Measurements from ENCODE around the gene EID3.

The EID3 gene

GRCh38 chr12:104319028-104319427 is 15.5 kb downstream of the EID3 start:
- H3K14ac ChIP-seq (ENCODE audit: low read length), result no peak overlapping the region
- no CpG with 5 or more reads among the region's 1 CpG for WGBS, 2 donors (ENCODE audit: extremely low coverage in 2 of 2, insufficient read length in 2 of 2, insufficient replicate concordance in 1 of 2)
- H3K4me1 ChIP-seq (ENCODE audit: control insufficient read depth in 2 of 2, insufficient read depth in 1 of 2, low read depth in 1 of 2, low read length in 2 of 2), result no peaks in the 10 kb centered on the region
- H3K9me3 ChIP-seq (replicated peaks in 1 of 2; ENCODE audit: control insufficient read depth in 2 of 2, insufficient read depth in 1 of 2, low read depth in 1 of 2, low read length in 2 of 2), result peaks cover 0 to 8% of the 10 kb centered on the region in 2 donors
- H4K8ac ChIP-seq (ENCODE audit: low read depth, low read length), result no peak overlapping the region
- H2AK5ac ChIP-seq (ENCODE audit: low read depth, low read length), result no peak overlapping the region
- no peak overlapping the region for H4K91ac ChIP-seq (ENCODE audit: low read depth, low read length, poor library complexity)
- H3K9ac ChIP-seq (ENCODE audit: low read depth, low read length, poor library complexity), result no peak overlapping the region
- no peak overlapping the region for H2AFZ ChIP-seq (ENCODE audit: low read length)
- H2BK5ac ChIP-seq (ENCODE audit: low read length), result no peak overlapping the region
- no peak overlapping the region for H3K23ac ChIP-seq (ENCODE audit: low read depth, low read length, poor library complexity)
- no peak overlapping the region for H2BK15ac ChIP-seq (ENCODE audit: low read length)
- no peak overlapping the region for H3K4me3 ChIP-seq (ENCODE audit: low read length in 2 of 2)
- no peak overlapping the region for H2BK120ac ChIP-seq (ENCODE audit: low read depth, low read length)
- H3K4ac ChIP-seq (ENCODE audit: low read length), result no peak overlapping the region
- H2BK12ac ChIP-seq (ENCODE audit: low read length), result no peak overlapping the region
- no peak overlapping the region for H3K18ac ChIP-seq (ENCODE audit: low read length)
- no peak for DNase-seq (ENCODE audit: low spot score)
- peaks cover 31 to 87% of the 10 kb centered on the region in 2 donors for H3K36me3 ChIP-seq (replicated peaks in 1 of 2; ENCODE audit: control insufficient read depth in 2 of 2, insufficient read depth in 2 of 2, low read length in 2 of 2)
- H3K27me3 ChIP-seq (ENCODE audit: control insufficient read depth in 3 of 3, insufficient read depth in 3 of 3, low read depth in 1 of 3, low read length in 3 of 3), result no peaks in the 10 kb centered on the region
- H3K79me1 ChIP-seq (ENCODE audit: low read depth, low read length), result no peaks in the 10 kb centered on the region
- H3K4me2 ChIP-seq (ENCODE audit: insufficient read depth, low read length, poor library complexity, severe bottlenecking), result no peak overlapping the region
- no peak overlapping the region for H3K27ac ChIP-seq (replicated peaks; ENCODE audit: low read length)

- Histone ChIP-seq H2AK5ac (ENCODE audit: low read depth, low read length) (no peak overlapping the region), H3K23ac (ENCODE audit: low read depth, low read length, poor library complexity) (no peak overlapping the region), H4K91ac (ENCODE audit: low read depth, low read length, poor library complexity) (no peak overlapping the region), H3K9me3 (replicated peaks in 1 of 2; ENCODE audit: control insufficient read depth in 2 of 2, insufficient read depth in 1 of 2, low read depth in 1 of 2, low read length in 2 of 2) (peaks cover 0 to 8% of the 10 kb centered on the region in 2 donors), H2AFZ (ENCODE audit: low read length) (no peak overlapping the region), H3K18ac (ENCODE audit: low read length) (no peak overlapping the region), H3K27ac (replicated peaks; ENCODE audit: low read length) (no peak overlapping the region), H2BK12ac (ENCODE audit: low read length) (no peak overlapping the region), H3K27me3 (ENCODE audit: control insufficient read depth in 3 of 3, insufficient read depth in 3 of 3, low read depth in 1 of 3, low read length in 3 of 3) (no peaks in the 10 kb centered on the region), H4K8ac (ENCODE audit: low read depth, low read length) (no peak overlapping the region), H3K4ac (ENCODE audit: low read length) (no peak overlapping the region), H3K4me3 (ENCODE audit: low read length in 2 of 2) (no peak overlapping the region), H3K36me3 (replicated peaks in 1 of 2; ENCODE audit: control insufficient read depth in 2 of 2, insufficient read depth in 2 of 2, low read length in 2 of 2) (peaks cover 29 to 84% of the 10 kb centered on the region in 2 donors), H2BK5ac (ENCODE audit: low read length) (no peak overlapping the region), H2BK15ac (ENCODE audit: low read length) (no peak overlapping the region), H2BK120ac (ENCODE audit: low read depth, low read length) (no peak overlapping the region), H3K9ac (ENCODE audit: low read depth, low read length, poor library complexity) (no peak overlapping the region), H3K14ac (ENCODE audit: low read length) (no peak overlapping the region), H3K4me2 (ENCODE audit: insufficient read depth, low read length, poor library complexity, severe bottlenecking) (no peak overlapping the region), H3K4me1 (ENCODE audit: control insufficient read depth in 2 of 2, insufficient read depth in 1 of 2, low read depth in 1 of 2, low read length in 2 of 2) (no peaks in the 10 kb centered on the region), H3K79me1 (ENCODE audit: low read depth, low read length) (no peaks in the 10 kb centered on the region)
- no CpG with 5 or more reads among the region's 1 CpG for WGBS, 2 donors (ENCODE audit: extremely low coverage in 2 of 2, insufficient read length in 2 of 2, insufficient replicate concordance in 1 of 2)
- no peak for DNase-seq (ENCODE audit: low spot score)
Measured at GRCh38 chr12:104319918-104320626, 16.5 kb downstream of the EID3 start.

- H2AK5ac ChIP-seq (ENCODE audit: low read depth, low read length), result no peak overlapping the region
- DNase-seq (ENCODE audit: low spot score), result no peak
- no peak overlapping the region for H2BK15ac ChIP-seq (ENCODE audit: low read length)
- no peaks in the 10 kb centered on the region for H3K27me3 ChIP-seq (ENCODE audit: control insufficient read depth in 3 of 3, insufficient read depth in 3 of 3, low read depth in 1 of 3, low read length in 3 of 3)
- H2BK120ac ChIP-seq (ENCODE audit: low read depth, low read length), result no peak overlapping the region
- no peak overlapping the region for H3K18ac ChIP-seq (ENCODE audit: low read length)
- no peak overlapping the region for H3K4me2 ChIP-seq (ENCODE audit: insufficient read depth, low read length, poor library complexity, severe bottlenecking)
- H3K9me3 ChIP-seq (replicated peaks in 1 of 2; ENCODE audit: control insufficient read depth in 2 of 2, insufficient read depth in 1 of 2, low read depth in 1 of 2, low read length in 2 of 2), result peaks cover 0 to 8% of the 10 kb centered on the region in 2 donors
- H3K14ac ChIP-seq (ENCODE audit: low read length), result no peak overlapping the region
- H3K36me3 ChIP-seq (replicated peaks in 1 of 2; ENCODE audit: control insufficient read depth in 2 of 2, insufficient read depth in 2 of 2, low read length in 2 of 2), result peaks cover 28 to 84% of the 10 kb centered on the region in 2 donors
- H2BK5ac ChIP-seq (ENCODE audit: low read length), result no peak overlapping the region
- no peak overlapping the region for H3K23ac ChIP-seq (ENCODE audit: low read depth, low read length, poor library complexity)
- H2BK12ac ChIP-seq (ENCODE audit: low read length), result no peak overlapping the region
- no peak overlapping the region for H3K27ac ChIP-seq (replicated peaks; ENCODE audit: low read length)
- no peak overlapping the region for H3K4ac ChIP-seq (ENCODE audit: low read length)
- H3K4me3 ChIP-seq (ENCODE audit: low read length in 2 of 2), result no peak overlapping the region
- H4K8ac ChIP-seq (ENCODE audit: low read depth, low read length), result no peak overlapping the region
- H2AFZ ChIP-seq (ENCODE audit: low read length), result no peak overlapping the region
- no peaks in the 10 kb centered on the region for H3K79me1 ChIP-seq (ENCODE audit: low read depth, low read length)
- H3K4me1 ChIP-seq (ENCODE audit: control insufficient read depth in 2 of 2, insufficient read depth in 1 of 2, low read depth in 1 of 2, low read length in 2 of 2), result no peaks in the 10 kb centered on the region
- H3K9ac ChIP-seq (ENCODE audit: low read depth, low read length, poor library complexity), result no peak overlapping the region
- no peak overlapping the region for H4K91ac ChIP-seq (ENCODE audit: low read depth, low read length, poor library complexity)
Measured at GRCh38 chr12:104320627-104321024, 17.1 kb downstream of the EID3 start.

DNA sequence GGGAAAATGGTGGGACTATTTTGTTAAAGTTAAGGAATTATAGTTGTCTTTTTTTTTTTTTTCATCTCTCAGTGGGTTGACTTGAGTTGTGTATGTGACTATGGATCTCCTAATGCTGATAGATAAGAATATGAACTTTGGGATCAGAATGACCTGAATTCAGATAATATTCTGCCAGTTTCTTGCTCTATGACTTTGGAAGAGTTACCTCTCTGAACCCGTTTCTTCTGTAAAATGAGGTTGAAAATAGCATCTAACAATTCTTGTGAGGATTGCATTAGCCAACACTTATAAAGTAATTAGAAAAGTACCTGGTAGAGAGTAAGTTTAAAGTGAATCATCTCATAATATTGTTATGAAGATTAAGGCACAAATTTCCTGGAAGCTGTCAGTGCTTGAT is 18.4 kb downstream of the EID3 start:
- Histone ChIP-seq H3K79me1 (ENCODE audit: low read depth, low read length) (no peaks in the 10 kb centered on the region), H2BK12ac (ENCODE audit: low read length) (no peak overlapping the region), H2BK15ac (ENCODE audit: low read length) (no peak overlapping the region), H3K27me3 (ENCODE audit: control insufficient read depth in 3 of 3, insufficient read depth in 3 of 3, low read depth in 1 of 3, low read length in 3 of 3) (no peaks in the 10 kb centered on the region), H3K9me3 (replicated peaks in 1 of 2; ENCODE audit: control insufficient read depth in 2 of 2, insufficient read depth in 1 of 2, low read depth in 1 of 2, low read length in 2 of 2) (peaks cover 0 to 8% of the 10 kb centered on the region in 2 donors), H2BK5ac (ENCODE audit: low read length) (no peak overlapping the region), H3K27ac (replicated peaks; ENCODE audit: low read length) (no peak overlapping the region), H2AFZ (ENCODE audit: low read length) (no peak overlapping the region), H2BK120ac (ENCODE audit: low read depth, low read length) (no peak overlapping the region), H3K9ac (ENCODE audit: low read depth, low read length, poor library complexity) (no peak overlapping the region), H3K4me1 (ENCODE audit: control insufficient read depth in 2 of 2, insufficient read depth in 1 of 2, low read depth in 1 of 2, low read length in 2 of 2) (no peaks in the 10 kb centered on the region), H3K18ac (ENCODE audit: low read length) (no peak overlapping the region), H3K4me3 (ENCODE audit: low read length in 2 of 2) (no peak overlapping the region), H3K4ac (ENCODE audit: low read length) (no peak overlapping the region), H3K36me3 (replicated peaks in 1 of 2; ENCODE audit: control insufficient read depth in 2 of 2, insufficient read depth in 2 of 2, low read length in 2 of 2) (peaks cover 30 to 87% of the 10 kb centered on the region in 2 donors), H2AK5ac (ENCODE audit: low read depth, low read length) (no peak overlapping the region), H4K8ac (ENCODE audit: low read depth, low read length) (no peak overlapping the region), H3K4me2 (ENCODE audit: insufficient read depth, low read length, poor library complexity, severe bottlenecking) (no peak overlapping the region), H3K23ac (ENCODE audit: low read depth, low read length, poor library complexity) (no peak overlapping the region), H4K91ac (ENCODE audit: low read depth, low read length, poor library complexity) (no peak overlapping the region), H3K14ac (ENCODE audit: low read length) (no peak overlapping the region)
- no CpG with 5 or more reads among the region's 1 CpG for WGBS, 2 donors (ENCODE audit: extremely low coverage in 2 of 2, insufficient read length in 2 of 2, insufficient replicate concordance in 1 of 2)
- no peak for DNase-seq (ENCODE audit: low spot score)
